Stomach smooth muscle (tissue), 2 donors: ENCODE results near the gene DENND4A.
A peak's percentile ranks its signal among the peaks of the same experiment; 100 is the strongest.

ENCODE experiments used
- H3K27ac ChIP-seq: one replicate; pipeline ENCODE4 v1.7.0; 2013; ENCODE audit warnings: mild to moderate bottlenecking, low read length, inconsistent platforms
- H3K27me3 ChIP-seq, 2 donors: one replicate each; pipeline ENCODE4 v1.7.0; 2013; ENCODE audit warnings: low read length in 2 of 2; ENCODE audit not compliant: insufficient read depth in 2 of 2, control insufficient read depth in 1 of 2
- H3K36me3 ChIP-seq, 2 donors: one replicate each; pipeline ENCODE4 v1.7.0; 2013; ENCODE audit warnings: low read length in 2 of 2; ENCODE audit not compliant: control insufficient read depth in 2 of 2, insufficient read depth in 2 of 2
- H3K4me1 ChIP-seq: one replicate; pipeline ENCODE4 v1.7.0; 2013; ENCODE audit warnings: low read length; ENCODE audit not compliant: control insufficient read depth, insufficient read depth
- H3K4me3 ChIP-seq, 2 donors: one replicate each; pipeline ENCODE4 v1.7.0; 2013; ENCODE audit warnings: low read length in 2 of 2
- H3K9ac ChIP-seq, 2 donors: one replicate each; pipeline ENCODE4 v1.7.0; 2013; ENCODE audit warnings: low read length in 2 of 2, mild to moderate bottlenecking in 1 of 2
- H3K9me3 ChIP-seq, 2 donors: one replicate each; pipeline ENCODE4 v1.7.0; 2013; ENCODE audit warnings: low read length in 2 of 2; ENCODE audit not compliant: control insufficient read depth in 2 of 2
- donor health status: healthy.
- donor health status: Pancreatic carcinoma.

The DENND4A gene

GRCh38 chr15:65651042-65651322, 141.1 kb downstream of the DENND4A start:
- Histone ChIP-seq H3K9ac (no peak overlapping the region), H3K9me3 (no peaks in the 10 kb centered on the region), H3K27ac (no peak overlapping the region), H3K36me3 (peaks cover 8 to 17% of the 10 kb centered on the region in 2 donors), H3K4me3 (no peak overlapping the region), H3K27me3 (no peaks in the 10 kb centered on the region), H3K4me1 (no peaks in the 10 kb centered on the region)

GRCh38 chr15:65650312-65651041, 141.6 kb downstream of the DENND4A start:
- Histone ChIP-seq H3K36me3 (peaks cover 4 to 15% of the 10 kb centered on the region in 2 donors), H3K4me3 (no peak overlapping the region), H3K27ac (no peak overlapping the region), H3K9me3 (no peaks in the 10 kb centered on the region), H3K27me3 (no peaks in the 10 kb centered on the region), H3K9ac (no peak overlapping the region), H3K4me1 (no peaks in the 10 kb centered on the region)

- no peaks in the 10 kb centered on the region for H3K27me3 ChIP-seq
- H3K9ac ChIP-seq = no peak overlapping the region
- H3K4me3 ChIP-seq = no peak overlapping the region
- H3K4me1 ChIP-seq = no peaks in the 10 kb centered on the region
- H3K9me3 ChIP-seq = no peaks in the 10 kb centered on the region
- H3K27ac ChIP-seq = no peak overlapping the region
- H3K36me3 ChIP-seq = no peaks in the 10 kb centered on the region
Observed at GRCh38 chr15:65646486-65646885, 145.6 kb downstream of the DENND4A start.

GRCh38 chr15:65645392-65645791, 146.7 kb downstream of the DENND4A start:
- H3K36me3 ChIP-seq = no peaks in the 10 kb centered on the region
- H3K4me1 ChIP-seq = no peaks in the 10 kb centered on the region
- H3K27me3 ChIP-seq = no peaks in the 10 kb centered on the region
- no peak overlapping the region for H3K4me3 ChIP-seq
- H3K9me3 ChIP-seq = no peaks in the 10 kb centered on the region
- H3K27ac ChIP-seq = no peak overlapping the region
- no peak overlapping the region for H3K9ac ChIP-seq

GRCh38 chr15:65644282-65644681, 147.8 kb downstream of the DENND4A start:
- Histone ChIP-seq H3K36me3 (no peaks in the 10 kb centered on the region), H3K27ac (no peak overlapping the region), H3K4me3 (no peak overlapping the region), H3K27me3 (no peaks in the 10 kb centered on the region), H3K4me1 (no peaks in the 10 kb centered on the region), H3K9ac (no peak overlapping the region), H3K9me3 (no peaks in the 10 kb centered on the region)

GRCh38 chr15:65642594-65642993, 149.5 kb downstream of the DENND4A start:
- H3K4me3 ChIP-seq = no peak overlapping the region
- no peak overlapping the region for H3K27ac ChIP-seq
- no peaks in the 10 kb centered on the region for H3K27me3 ChIP-seq
- H3K36me3 ChIP-seq = no peaks in the 10 kb centered on the region
- no peaks in the 10 kb centered on the region for H3K4me1 ChIP-seq
- H3K9me3 ChIP-seq = no peaks in the 10 kb centered on the region
- no peak overlapping the region for H3K9ac ChIP-seq

- Histone ChIP-seq H3K9me3 (no peaks in the 10 kb centered on the region), H3K9ac (no peak overlapping the region), H3K27ac (no peak overlapping the region), H3K4me1 (no peaks in the 10 kb centered on the region), H3K27me3 (no peaks in the 10 kb centered on the region), H3K36me3 (no peaks in the 10 kb centered on the region), H3K4me3 (no peak overlapping the region)
Observed at GRCh38 chr15:65641768-65642475, 150.2 kb downstream of the DENND4A start.

GRCh38 chr15:65639509-65639908, 152.6 kb downstream of the DENND4A start:
- Histone ChIP-seq H3K9me3 (no peaks in the 10 kb centered on the region), H3K27ac (no peak overlapping the region), H3K4me3 (no peak overlapping the region), H3K9ac (no peak overlapping the region), H3K27me3 (no peaks in the 10 kb centered on the region), H3K36me3 (no peaks in the 10 kb centered on the region), H3K4me1 (no peaks in the 10 kb centered on the region)

- no peaks in the 10 kb centered on the region for H3K4me1 ChIP-seq
- H3K9ac ChIP-seq = peak overlapping the region; percentile 22 to 24
- H3K27ac ChIP-seq = no peak overlapping the region
- H3K4me3 ChIP-seq = peak overlapping the region; percentile 58 to 60
- no peaks in the 10 kb centered on the region for H3K27me3 ChIP-seq
- no peaks in the 10 kb centered on the region for H3K36me3 ChIP-seq
- no peaks in the 10 kb centered on the region for H3K9me3 ChIP-seq
Observed at GRCh38 chr15:65638681-65639089, 153.4 kb downstream of the DENND4A start.

GRCh38 chr15:65638109-65638508, 154.0 kb downstream of the DENND4A start:
- Histone ChIP-seq H3K9me3 (no peaks in the 10 kb centered on the region), H3K27ac (no peak overlapping the region), H3K9ac (peak overlapping the region in 1 of 2 donors; percentile 42), H3K36me3 (no peaks in the 10 kb centered on the region), H3K4me3 (no peak overlapping the region), H3K27me3 (no peaks in the 10 kb centered on the region), H3K4me1 (no peaks in the 10 kb centered on the region)

- no peaks in the 10 kb centered on the region for H3K36me3 ChIP-seq
- no peaks in the 10 kb centered on the region for H3K9me3 ChIP-seq
- no peaks in the 10 kb centered on the region for H3K27me3 ChIP-seq
- H3K4me1 ChIP-seq = no peaks in the 10 kb centered on the region
- no peak overlapping the region for H3K27ac ChIP-seq
- no peak overlapping the region for H3K9ac ChIP-seq
- no peak overlapping the region for H3K4me3 ChIP-seq
Observed at GRCh38 chr15:65634356-65634755, 157.7 kb downstream of the DENND4A start.
